PC-9 (cell line): ENCODE results near the gene ALK. TPM values are rescaled to one million over a fixed set of nuclear protein-coding genes. Genes with fewer than 3 reads are reported as not detected.

Source experiments
- BruUV-seq: library from RNA; stranded (reverse); fragments of 400-500 nt; replicated peaks from 2 replicates; lab custom pipeline; 2021; lab: Mats Ljungman, UMichigan
- CTCF ChIA-PET: fragments of 300-600 bp; sonication (Branson Sonifier 250); formaldehyde crosslinking; loops from one replicate; lab custom pipeline; 2022; ENCODE audit warnings: antibody characterized with exemption; lab: Charles Lee
- POLR2A ChIA-PET: fragments of 300-600 bp; sonication (Branson Sonifier 250); formaldehyde crosslinking; loops from one replicate; lab custom pipeline; 2022; ENCODE audit warnings: antibody characterized with exemption; ENCODE audit not compliant: unreplicated experiment; lab: Charles Lee
- DNase-seq, 2 experiments: peaks; one replicate each; pipeline versions ENCODE4 v3.0.0 to v3.0.0-alpha.2; 2015 to 2022; ENCODE audit warnings: mixed read lengths in 1 of 2
- H2AFZ ChIP-seq: fragments of 200-600 bp; sonication (generic); 2 replicates; pipeline ENCODE4 v1.8.1; 2017; ENCODE audit warnings: antibody characterized with exemption
- H3F3A ChIP-seq: fragments of 200-600 bp; sonication (generic); 2 replicates; pipeline ENCODE4 v1.8.1; 2017; ENCODE audit warnings: antibody characterized with exemption, mild to moderate bottlenecking, low read depth; ENCODE audit not compliant: insufficient read depth
- H3K27ac ChIP-seq: fragments of 200-600 bp; sonication (generic); 2 replicates; pipeline ENCODE4 v1.6.1; 2016; ENCODE audit warnings: mixed run types
- H3K27me3 ChIP-seq: fragments of 200-600 bp; sonication (generic); 2 replicates; pipeline ENCODE4 v1.6.1; 2016; ENCODE audit warnings: low read depth, mixed run types; ENCODE audit not compliant: insufficient read depth
- H3K36me3 ChIP-seq: fragments of 200-600 bp; sonication (generic); 2 replicates; pipeline ENCODE4 v1.6.1; 2016; ENCODE audit warnings: low read depth, mixed run types
- H3K4me1 ChIP-seq: fragments of 200-600 bp; sonication (generic); replicated peaks from 2 replicates; pipeline ENCODE4 v1.6.1; 2016; ENCODE audit warnings: mixed run types; ENCODE audit not compliant: insufficient read depth
- H3K4me2 ChIP-seq: fragments of 200-600 bp; sonication (generic); 2 replicates; pipeline ENCODE4 v1.6.1; 2017; ENCODE audit warnings: mixed run types
- H3K4me3 ChIP-seq: fragments of 200-600 bp; sonication (generic); 2 replicates; pipeline ENCODE4 v1.6.1; 2016; ENCODE audit warnings: mixed run types
- H3K79me2 ChIP-seq: fragments of 200-600 bp; sonication (generic); 2 replicates; pipeline ENCODE4 v1.6.1; 2017; ENCODE audit warnings: low read depth, mixed run types
- H3K9me2 ChIP-seq: fragments of 200-600 bp; sonication (generic); 2 replicates; pipeline ENCODE4 v1.8.1; 2017; ENCODE audit warnings: mild to moderate bottlenecking; ENCODE audit not compliant: insufficient read depth
- H3K9me3 ChIP-seq: fragments of 200-600 bp; sonication (generic); 2 replicates; pipeline ENCODE4 v1.8.1; 2016; ENCODE audit warnings: low read depth; ENCODE audit not compliant: insufficient read depth
- H4K20me1 ChIP-seq: fragments of 200-600 bp; sonication (generic); 2 replicates; pipeline ENCODE4 v1.8.1; 2017; ENCODE audit not compliant: insufficient read depth
- CTCF ChIP-seq: fragments of 200-600 bp; sonication (generic); conservative IDR thresholded peaks from 2 replicates; pipeline ENCODE4 v1.6.1; 2017; ENCODE audit warnings: mixed run types, antibody characterized with exemption, mild to moderate bottlenecking, moderate library complexity
- EZH2 ChIP-seq: fragments of 200-600 bp; sonication (generic); IDR thresholded peaks from 2 replicates; pipeline ENCODE4 v1.8.0; 2017; ENCODE audit warnings: antibody characterized with exemption, low read depth
- intact Hi-C: fragments of 100-400 bp; cut with micrococcal nuclease; formaldehyde crosslinking; loops from one replicate; pipeline ENCODE4 v1.10.0; 2022; ENCODE audit not compliant: unreplicated experiment
- total RNA-seq: library from RNA; stranded (reverse); gene quantifications from 2 replicates; pipeline ENCODE4 v1.2.3, GENCODE V29; 2021

Gene ALK
- total RNA-seq, 1 experiment from 2014 or later, result not detected

DNA sequence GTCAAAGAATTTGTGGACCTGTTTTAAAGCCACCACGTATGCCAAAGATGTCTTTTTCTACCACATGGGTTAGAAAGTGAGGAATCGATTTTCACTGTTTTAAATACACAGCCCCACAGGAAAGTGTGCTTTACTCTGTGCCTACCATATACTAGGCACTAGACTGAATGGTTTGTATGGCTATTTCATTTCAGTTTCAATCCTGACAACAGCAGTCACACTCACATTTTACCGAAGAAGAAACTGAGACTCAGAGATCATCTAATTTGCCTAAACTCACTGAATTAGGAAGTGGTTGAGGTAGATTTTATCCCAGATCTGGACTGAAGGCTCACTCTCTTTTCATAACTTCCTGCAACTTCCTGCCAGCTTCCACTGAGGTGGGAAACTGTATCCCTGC lies 176.4 kb downstream of the ALK start:
- Histone ChIP-seq H3K4me2 (no peak overlapping the region), H3K36me3 (no peaks in the 10 kb centered on the region)
- intact Hi-C loops, result no loop called here

DNA sequence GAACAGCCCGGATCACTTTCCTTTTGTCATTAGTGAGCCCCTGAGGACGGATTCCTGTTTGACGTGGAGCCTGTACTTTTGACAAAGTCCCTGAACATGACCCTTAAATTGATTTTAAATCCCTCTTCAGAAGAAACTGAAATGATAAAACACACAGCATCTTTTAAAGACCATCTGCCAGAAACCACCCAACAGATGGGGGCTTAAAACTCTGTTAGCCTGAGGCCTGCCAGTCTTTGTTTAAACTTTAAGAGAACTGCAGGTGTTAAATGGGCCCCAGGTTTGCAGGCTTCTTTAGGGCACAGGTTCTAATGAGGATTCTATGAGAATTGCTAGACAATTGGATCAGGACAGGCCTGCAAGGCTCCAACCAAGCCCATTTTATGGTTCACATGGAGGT lies 177.9 kb downstream of the ALK start:
- ChIA-PET CTCF (no interaction called here), POLR2A (no interaction called here)
- Histone ChIP-seq H3K27me3 (peaks cover 6% of the 10 kb centered on the region; the same call in 1 of the 2 replicates), H3K4me2 (no peak overlapping the region), H3K9me2 (no peaks in the 10 kb centered on the region; the same call in 1 of the 2 replicates), H3K4me1 (no peaks in the 10 kb centered on the region), H2AFZ (no peak overlapping the region), H3K27ac (no peak overlapping the region), H3K4me3 (no peak overlapping the region), H4K20me1 (no peaks in the 10 kb centered on the region), H3K36me3 (no peaks in the 10 kb centered on the region), H3F3A (no peaks in the 10 kb centered on the region), H3K79me2 (no peaks in the 10 kb centered on the region), H3K9me3 (no peaks in the 10 kb centered on the region)
- intact Hi-C loops, result no loop called here
- no peak for TF ChIP-seq EZH2
- no peak for TF ChIP-seq CTCF
- no TSS peak for BruUV-seq
- no peak for DNase-seq

More for the DNA sequence above, 176.4 kb downstream of the ALK start:
- H3K27me3 ChIP-seq, result peaks cover 2% of the 10 kb centered on the region; the same call in 1 of the 2 replicates
- no peaks in the 10 kb centered on the region for H3F3A ChIP-seq
- no peak overlapping the region for H3K27ac ChIP-seq
- H2AFZ ChIP-seq, result no peak overlapping the region
- CTCF ChIA-PET, result no interaction called here
- H4K20me1 ChIP-seq, result no peaks in the 10 kb centered on the region
- no peaks in the 10 kb centered on the region for H3K79me2 ChIP-seq
- H3K9me3 ChIP-seq, result no peaks in the 10 kb centered on the region
- H3K9me2 ChIP-seq, result no peaks in the 10 kb centered on the region; the same call in 1 of the 2 replicates
- TF ChIP-seq EZH2 (no peak), CTCF (no peak)
- DNase-seq, result no peak
- BruUV-seq, result no TSS peak
- POLR2A ChIA-PET, result no interaction called here
- H3K4me3 ChIP-seq, result no peak overlapping the region
- H3K4me1 ChIP-seq, result no peaks in the 10 kb centered on the region

DNA sequence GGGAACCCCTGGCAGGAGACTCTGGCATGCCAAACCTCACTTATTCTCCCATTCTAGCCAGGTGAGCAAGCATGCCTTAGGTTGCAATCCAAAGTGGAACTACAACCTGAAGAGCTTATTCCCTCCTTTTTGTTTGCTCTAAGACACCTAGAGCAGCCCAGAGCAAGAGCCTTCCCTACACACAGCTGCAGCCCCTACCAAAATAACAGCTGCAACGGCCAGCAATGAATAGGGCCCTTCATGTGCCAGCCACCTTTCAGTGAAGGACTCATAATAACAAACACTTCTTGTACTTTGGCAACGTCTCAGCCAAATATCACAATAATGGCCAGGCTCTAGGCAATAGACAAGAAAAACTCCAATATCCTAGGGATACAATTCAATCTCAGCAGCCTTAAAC lies 178.7 kb downstream of the ALK start:
- ChIA-PET POLR2A (no interaction called here), CTCF (no interaction called here)
- Histone ChIP-seq H3K4me3 (no peak overlapping the region), H3K27ac (no peak overlapping the region), H4K20me1 (no peaks in the 10 kb centered on the region), H3F3A (no peaks in the 10 kb centered on the region), H3K4me2 (no peak overlapping the region), H3K4me1 (no peaks in the 10 kb centered on the region), H3K36me3 (no peaks in the 10 kb centered on the region), H2AFZ (no peak overlapping the region), H3K9me2 (no peaks in the 10 kb centered on the region; the same call in 1 of the 2 replicates), H3K79me2 (no peaks in the 10 kb centered on the region), H3K9me3 (no peaks in the 10 kb centered on the region), H3K27me3 (peaks cover 8% of the 10 kb centered on the region; the same call in 1 of the 2 replicates)
- no peak for DNase-seq
- no TSS peak for BruUV-seq
- intact Hi-C loops, result no loop called here
- TF ChIP-seq EZH2 (no peak), CTCF (no peak)
